HG02885 (cell line): ENCODE data around the gene RGS6.

Source experiments
- ATAC-seq: cut with Tn5 transposase; IDR thresholded peaks from one replicate; pipeline ENCODE4 v1.9.1; 2021; ENCODE audit warnings: mild to moderate bottlenecking; ENCODE audit not compliant: unreplicated experiment, poor library complexity

The RGS6 gene

DNA sequence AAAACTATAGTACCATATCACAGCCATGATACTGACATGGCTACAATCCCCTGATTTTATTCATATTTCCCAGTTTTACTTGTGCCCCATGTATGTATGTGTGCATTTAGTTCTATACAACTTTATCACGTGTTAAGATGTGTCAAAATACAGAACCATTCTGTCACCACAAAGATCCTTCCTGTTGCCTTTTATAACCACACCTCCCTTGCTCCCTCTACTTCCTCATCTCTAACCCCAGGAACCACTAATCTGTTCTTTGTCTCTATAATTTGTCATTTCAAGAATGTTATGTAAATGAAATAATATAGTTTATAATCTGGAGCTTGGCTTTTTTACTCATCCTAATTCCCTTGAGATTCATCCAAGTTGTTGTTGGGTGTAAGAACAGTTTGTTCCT, 603.3 kb downstream of the RGS6 start:
- ATAC-seq, result peak; percentile 63

DNA sequence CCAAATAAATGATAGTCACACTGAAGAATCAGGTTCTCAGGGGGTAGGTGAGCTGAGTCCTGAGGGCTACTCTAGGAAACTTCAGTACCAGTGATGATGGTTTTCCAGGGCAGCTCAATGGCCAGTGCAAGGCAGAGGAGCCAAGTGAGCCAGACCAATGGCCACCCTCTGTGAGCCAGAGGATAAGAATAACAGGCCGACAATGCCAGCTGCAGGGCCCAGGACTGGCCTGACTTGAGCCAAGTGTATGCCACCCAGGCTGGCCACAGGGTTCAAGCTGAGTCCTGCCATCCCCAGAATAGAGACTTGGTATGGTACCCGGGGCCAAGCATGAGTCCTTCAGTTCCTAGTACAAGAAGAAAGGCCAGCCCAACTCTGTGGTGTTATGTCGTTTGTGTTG, 606.2 kb downstream of the RGS6 start:
- no peak for ATAC-seq

DNA sequence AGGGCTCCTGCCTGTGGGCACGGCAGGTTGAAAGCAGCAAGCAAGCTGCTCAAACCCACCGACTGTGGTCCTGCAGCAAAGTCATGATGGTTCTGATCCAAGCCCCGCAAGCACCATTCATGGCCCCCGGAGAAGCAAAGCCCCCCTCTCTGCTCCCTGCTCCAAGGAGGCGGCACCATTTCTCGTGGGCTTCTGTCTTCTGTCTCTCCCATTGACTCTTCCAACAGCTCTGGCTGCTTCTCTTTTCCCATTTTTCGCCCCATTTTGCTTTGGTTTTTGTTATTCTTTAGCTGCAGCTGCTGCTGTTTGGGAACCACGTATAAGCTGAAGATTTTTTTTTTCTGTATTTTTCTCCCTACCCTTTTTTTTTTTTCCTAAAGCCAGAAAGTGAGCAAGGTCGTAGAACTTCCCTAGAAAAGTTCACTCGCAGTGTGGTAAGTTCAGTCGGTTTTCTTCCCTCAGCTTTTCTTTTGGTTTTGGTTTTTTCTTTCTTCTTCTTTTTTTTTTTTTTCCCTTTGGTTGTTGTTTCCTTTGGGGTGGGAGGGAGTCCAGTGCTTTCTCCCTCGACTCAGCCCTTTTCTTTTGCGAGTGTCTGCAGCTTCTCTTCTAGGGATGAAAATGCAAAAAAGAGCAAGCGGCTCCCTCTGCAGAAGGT, 607.6 kb downstream of the RGS6 start:
- no peak for ATAC-seq

DNA sequence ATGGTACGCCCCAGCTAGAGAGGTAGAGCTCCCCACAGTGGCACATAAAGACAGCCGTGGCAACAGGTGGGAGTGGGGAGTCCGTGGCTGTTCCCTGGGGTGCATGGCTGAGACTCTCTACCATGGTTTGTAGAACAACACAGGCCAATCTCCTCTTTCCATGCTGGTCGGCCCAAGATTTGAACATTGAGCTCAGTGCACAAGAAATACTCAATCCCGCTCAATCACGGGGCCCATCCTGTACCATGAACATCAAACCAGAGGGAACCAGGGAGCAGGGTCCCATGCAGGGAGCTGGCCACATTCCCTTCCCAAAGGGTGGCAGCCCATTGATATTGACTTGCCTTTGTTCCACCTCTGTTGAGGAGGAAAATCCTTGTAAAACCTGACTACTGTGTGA, 608.6 kb downstream of the RGS6 start:
- no peak for ATAC-seq

DNA sequence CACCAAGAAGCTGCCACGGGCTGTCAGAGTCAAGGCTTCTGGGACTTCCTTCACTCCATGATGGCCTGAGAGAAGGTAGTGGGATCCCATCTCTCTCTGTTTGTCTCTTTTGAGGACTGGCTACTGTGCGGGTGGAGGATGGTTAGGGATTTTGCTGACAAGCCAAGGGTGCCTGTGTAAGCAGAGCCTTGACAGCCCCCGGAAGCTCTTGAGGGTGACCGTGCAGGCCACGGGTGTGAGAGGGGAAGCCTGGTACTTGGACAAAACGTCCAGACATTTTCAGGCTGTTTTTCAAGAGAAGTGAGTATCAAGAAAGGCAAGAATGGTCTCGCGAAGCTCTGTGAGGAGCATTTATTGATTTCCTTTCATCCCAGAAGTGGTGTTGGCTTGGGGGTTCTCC, 609.3 kb downstream of the RGS6 start:
- no peak for ATAC-seq

DNA sequence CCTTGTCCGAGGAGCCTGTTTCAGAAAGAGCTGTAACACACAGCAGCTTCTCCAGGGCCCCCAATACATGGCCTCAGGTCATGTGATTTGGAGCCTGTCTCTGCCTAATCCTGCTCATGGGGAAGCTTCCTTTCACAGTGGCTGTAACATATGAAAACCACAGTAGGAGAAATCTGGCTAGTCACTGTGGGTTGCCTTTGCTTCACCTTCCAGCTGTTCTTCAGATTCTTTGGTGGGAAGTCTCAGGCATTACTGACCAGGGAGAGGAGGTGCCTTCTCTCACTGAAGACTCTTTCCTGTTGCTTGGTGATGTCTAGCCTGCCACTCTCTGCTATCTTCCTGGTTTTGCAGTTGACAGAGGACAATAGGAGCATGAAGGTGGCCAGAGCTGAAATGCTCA, 611.1 kb downstream of the RGS6 start:
- no peak for ATAC-seq

DNA sequence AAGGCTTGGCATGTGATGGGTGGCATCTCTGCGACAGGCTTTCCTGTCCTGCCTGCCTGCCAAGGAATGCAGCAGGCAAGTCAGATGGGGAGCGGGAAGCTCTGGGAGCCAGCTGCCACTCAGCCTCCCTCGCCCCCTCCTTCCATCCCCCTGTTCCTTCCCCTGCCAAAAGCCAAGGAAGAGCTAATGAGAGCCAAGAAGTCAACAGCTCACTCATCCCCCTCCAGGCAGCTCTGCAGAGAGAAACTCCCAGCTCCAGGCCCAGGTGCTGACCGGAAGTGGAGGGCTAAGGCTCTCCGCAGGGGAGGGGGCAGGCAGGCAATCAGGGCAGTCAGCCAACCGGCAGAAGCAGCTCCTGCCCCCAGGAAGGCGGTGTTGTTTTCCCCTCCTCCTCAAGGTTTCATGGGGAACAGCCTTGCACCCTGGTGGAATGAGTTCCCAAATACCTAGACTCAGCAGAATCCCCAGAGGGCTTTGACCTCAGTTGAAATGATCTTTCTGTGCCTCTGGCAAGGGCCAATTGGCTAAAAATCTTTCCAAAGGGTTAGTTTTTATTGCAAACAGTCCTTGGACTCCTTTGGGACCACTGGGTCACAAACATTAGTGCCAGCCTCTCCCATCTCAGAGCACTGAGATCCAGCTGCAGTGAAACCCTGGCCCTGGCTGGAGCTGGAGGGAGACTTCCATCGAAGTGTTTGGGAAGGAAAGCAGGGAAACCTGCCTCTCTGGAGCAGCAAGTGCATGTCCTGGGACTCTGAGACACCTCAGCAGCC, 612.6 kb downstream of the RGS6 start:
- ATAC-seq, result no peak

DNA sequence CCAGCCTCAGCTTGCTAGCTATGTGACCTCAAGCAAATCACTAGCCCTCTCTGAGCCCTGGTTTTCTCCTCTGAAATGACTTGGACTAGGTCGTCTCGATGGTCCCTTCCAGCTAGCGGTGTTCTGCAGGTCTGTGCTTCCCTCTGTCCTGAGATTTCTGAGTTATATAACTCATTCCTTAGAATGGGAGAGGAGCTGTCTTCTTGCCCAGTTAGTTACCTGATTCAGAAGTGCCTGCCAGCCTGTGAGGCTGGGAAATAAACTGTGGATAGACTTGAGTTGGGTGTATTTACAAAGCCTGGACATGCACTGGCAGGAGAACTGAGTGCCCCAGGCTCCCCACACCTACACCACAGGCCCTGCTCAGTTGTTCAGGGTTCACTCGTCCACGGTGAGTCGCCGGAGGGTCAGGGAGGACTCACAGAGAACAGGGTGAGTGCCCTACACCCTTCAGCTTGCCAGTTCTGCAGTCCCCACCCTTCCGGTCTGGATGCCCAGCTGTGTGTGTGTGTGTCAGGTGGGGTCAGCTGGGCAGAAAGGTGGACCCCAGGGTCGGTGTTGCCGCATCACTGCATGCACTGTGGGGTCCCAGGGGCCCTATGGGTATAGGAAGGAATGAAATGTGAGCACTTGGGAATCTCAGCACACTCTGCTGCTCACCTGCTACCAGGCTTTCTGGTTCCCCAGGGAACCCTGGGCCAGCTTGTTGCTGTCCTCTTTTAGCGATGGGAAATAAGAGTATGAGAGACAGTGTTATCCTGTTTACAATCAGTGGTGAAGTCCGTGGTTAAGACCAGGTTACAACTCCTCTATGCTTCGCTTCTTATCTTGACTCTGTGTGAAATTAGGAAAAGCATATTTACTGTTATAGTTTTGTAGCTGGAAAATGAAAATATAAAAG, 613.4 kb downstream of the RGS6 start:
- ATAC-seq, result no peak

DNA sequence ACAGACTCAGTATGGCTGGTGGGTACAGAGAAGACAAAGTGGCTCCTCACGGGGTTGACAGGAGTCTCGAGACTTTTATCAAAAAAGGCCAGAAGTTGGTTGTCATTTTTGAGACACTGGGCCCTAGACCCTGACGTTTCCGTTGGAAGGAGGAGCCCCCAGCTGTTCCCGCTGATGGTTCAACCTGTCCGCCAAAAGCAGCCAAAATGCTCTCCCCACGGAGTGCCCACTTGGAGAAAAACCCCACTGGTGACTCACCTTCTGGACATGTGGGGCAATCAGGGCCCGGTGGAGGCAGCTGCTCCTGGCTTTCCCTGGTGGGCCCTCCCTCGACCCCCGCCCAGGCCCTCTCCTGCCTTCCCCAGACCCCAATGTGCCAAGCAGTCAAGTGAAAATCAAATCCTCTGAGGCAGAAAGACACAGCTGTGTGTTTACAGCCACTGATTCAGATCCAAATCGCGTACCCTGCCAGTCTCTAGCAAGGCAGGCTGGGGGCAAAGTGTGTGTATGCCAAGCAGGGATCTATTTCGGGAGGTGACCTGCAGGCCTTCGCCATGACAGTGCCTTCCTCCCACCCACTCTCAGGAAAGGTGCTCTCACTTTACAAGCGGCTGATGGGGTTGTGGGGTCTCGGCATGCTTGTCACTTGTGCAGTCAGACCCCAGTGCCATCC, 614.3 kb downstream of the RGS6 start:
- no peak for ATAC-seq

DNA sequence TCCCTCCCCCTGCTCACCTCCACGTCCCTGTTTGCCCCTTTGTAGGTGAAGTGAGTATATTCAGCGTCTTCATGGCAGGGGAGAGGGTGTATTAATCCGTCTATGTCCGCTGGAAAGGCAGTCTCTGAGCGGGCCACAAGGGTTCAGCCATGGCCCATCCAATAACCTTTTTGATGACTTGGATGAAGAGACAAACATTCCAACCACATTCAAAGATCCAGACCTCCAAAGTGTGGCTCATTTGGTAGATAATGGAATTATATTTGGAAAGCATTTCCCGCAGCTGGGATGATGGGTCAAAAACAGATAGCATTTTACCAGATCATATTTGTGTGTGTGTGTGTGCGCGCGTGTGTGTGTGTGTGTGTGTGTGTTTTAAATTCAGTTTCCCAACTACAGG, 615.8 kb downstream of the RGS6 start:
- no peak for ATAC-seq

DNA sequence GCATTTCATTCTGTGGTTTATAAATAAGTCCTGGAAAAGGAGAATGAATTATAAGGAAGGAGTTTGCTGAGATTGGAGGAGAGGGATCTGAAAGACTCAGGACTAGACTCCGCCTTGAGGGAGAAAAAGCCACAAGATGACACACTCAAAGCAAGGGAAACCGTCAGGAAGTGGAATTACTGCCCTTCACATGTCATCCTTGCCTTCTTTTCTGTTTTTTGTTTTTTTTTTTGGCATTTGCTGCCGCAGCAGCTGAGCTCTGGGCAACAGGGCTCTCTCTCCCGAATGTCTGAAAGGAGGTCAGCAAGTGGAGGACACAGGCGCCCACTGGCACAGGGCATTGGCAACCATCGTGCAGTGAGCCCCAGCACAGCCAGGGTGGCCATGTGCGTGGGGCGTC, 616.8 kb downstream of the RGS6 start:
- no peak for ATAC-seq

DNA sequence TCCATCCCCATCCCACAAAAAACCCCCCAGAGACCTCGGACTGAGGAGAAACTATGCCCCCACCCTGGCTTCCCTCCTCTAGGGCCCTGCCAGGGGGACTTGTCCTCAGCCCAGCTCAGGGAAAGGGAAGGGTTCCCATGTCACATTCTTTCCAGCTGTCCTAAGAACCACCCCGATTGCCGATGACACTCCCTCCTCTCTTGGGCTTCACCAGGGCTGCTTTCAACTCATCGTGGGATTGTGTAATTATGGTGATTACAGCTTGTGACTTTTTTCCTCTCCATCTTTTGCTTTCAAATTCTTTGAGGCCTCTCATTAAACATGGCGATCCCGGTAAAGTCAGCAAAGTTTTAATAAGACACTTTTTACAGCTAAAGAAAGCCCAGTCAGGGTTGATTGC, 617.6 kb downstream of the RGS6 start:
- no peak for ATAC-seq

DNA sequence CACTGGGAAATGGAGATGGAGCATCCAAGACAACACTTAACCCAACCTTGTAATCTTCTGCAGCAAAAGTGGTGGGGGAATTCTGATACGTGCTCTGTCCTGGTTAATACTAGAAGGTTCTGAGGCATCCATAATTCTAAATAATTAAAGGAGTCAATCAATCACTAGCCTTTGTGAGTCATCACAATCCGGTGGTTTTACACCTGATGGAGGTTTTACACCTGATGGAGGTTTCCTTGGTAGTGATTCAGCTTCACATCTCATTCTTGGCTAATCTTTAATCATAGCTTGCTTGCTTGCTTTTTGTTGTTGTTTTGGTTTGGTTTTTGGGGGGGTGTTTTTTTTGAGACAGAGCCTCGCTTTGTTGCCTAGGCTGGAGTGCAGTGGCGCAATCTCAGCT, 618.3 kb downstream of the RGS6 start:
- ATAC-seq, result no peak

DNA sequence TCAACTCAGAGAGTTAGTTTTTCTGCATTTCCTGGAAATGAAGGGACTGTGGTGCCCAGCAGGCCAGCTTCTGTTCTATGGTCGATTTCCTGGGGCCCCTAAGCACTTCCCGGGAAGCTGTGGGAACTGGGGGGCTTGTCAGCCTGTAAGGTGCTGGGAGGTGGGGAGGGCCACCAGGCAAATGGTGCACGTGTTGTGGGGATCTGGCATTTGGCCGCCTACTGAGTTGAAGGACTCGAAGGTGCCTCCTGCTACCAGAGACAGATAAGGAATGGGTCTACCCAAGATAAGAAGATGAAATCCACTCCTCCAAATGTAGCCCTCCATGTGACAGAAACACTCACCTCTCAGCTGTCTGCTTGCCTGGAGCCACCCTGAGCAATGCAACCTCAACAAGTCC, 620.0 kb downstream of the RGS6 start:
- ATAC-seq, result no peak

DNA sequence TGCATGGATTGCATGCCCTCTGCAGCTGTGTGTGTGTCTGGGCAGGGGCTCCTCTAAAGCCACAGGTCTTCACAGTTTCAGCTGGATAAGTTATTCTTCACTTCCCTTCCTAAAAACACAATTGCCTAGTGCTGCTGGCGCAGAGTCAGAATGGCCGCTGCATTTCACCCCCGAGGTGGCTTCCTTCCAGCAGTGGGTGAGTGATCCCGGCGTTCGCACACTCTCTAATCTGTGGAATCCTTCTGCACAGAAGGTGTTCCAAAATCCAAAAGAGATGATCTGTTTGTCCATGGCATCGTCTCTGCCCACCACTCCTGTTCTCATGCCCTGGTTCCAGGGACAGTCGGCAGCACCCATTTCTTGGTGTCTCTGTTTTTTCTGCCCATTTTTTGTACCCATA, 620.9 kb downstream of the RGS6 start:
- ATAC-seq, result no peak

DNA sequence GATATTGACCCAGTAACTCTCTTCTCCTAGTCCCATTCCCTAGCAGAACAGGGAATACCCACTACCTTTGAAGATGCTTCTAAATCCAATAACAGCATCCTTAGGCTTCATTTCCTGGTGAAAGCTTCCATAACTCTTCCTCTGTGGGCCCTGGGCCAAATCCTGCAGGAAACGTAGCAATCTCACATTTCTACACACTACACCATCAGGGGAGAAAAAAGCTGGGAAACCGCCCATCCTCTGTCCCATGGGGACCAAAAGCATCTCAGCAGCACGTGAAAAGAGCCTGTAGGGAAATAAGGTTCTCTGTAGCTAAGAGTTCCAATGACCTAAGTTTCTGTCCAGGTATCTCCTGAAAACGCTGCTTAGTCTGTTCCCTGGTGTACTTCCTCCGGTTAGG, 621.4 kb downstream of the RGS6 start:
- ATAC-seq, result no peak

DNA sequence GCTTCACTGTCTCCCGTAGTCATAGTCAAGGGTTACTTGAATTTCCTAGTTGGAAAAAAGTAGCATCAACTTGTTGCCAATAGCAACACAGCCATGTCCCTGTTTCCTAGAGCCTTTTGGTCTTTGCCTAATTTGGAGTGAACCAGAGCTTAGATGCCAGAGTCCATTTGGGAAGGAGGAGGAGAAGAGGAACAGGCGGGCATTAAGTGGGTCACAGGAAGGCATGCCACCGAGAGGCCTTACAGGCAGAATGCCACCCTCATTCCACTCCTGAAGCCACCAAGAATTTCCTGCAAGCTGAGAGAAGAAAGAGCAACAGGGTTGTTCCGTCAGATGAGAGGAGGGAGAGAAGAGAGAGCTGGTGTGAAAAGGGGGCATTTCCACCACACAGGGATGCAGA, 622.2 kb downstream of the RGS6 start:
- ATAC-seq, result no peak

DNA sequence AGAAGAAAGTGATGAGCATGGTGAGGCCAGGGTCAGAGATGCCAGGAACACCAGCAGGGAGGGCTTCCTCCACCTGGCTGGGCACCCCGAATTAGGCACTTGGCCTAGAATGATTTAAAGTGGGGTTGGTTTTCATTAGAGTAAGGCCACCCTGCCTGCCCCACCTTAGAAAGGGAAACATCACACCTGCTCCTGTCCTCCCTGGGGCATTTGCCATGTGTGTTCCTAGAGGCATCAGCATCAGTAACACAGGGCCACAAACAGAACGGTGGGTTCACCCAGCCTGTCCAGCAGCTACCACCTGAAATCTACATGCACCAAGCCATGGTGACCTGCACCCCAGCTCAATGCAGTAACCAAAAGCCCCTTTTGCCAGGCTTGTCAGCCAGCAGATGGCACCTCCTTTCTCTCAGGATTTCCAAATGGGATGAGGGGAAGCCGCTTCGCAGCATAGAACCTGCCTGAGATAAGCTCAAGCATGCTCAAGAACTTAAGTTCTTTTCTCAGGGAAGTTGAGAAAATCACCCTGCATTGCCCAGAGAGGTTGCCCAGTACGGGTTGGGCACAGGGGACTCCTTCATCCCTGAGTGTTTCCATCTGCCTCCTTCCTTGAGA, 622.9 kb downstream of the RGS6 start:
- no peak for ATAC-seq

DNA sequence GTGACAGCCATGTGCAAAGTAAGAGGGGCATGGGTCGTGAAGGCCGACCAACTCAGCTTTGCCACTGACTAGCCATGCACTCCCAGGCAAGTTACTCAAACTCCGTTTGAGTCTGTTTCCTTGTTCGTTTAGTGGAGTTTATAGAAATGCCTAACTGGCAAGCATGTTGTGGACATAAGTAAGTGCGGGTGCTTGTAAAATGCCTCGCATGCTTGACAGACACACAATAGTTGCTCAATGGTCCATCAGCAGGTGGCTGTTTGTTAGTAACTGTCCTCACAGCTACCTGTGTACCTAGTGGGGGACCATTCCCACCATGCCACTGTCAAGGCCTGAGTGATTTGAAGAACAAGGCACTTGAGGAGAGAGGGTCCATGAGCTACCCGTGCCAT, 623.4 kb downstream of the RGS6 start:
- ATAC-seq, result no peak

DNA sequence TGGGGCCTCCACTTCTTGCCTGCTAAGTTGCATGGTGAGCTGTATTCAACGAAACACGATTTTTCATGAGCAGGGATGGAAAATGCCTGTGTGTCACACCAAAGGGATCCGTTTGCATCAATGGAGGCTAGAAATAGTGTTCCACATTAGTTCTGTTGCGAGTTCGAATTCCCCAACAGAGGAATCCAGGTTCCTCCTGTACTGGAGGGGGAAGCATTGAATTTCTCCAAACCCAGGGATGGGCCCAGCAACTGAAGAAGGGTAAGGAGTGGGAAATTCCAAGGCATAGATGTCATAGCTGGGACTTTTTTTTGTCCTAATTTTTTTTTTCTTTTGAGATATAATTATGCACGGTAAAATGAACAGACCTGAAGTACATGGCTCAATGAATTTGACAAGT, 625.4 kb downstream of the RGS6 start:
- ATAC-seq, result no peak
